GM18870 (cell line): ENCODE measurements around the gene STIM2.
"Not testable (repeated sequence)": the region's sequence is repeated elsewhere in the genome, so short reads cannot be mapped to it uniquely, and the experiment has no call there.

ENCODE experiments used
- ATAC-seq: cut with Tn5 transposase; IDR thresholded peaks from one replicate; pipeline ENCODE4 v1.9.1; 2021; ENCODE audit warnings: moderate library complexity; ENCODE audit not compliant: unreplicated experiment

The STIM2 gene

DNA sequence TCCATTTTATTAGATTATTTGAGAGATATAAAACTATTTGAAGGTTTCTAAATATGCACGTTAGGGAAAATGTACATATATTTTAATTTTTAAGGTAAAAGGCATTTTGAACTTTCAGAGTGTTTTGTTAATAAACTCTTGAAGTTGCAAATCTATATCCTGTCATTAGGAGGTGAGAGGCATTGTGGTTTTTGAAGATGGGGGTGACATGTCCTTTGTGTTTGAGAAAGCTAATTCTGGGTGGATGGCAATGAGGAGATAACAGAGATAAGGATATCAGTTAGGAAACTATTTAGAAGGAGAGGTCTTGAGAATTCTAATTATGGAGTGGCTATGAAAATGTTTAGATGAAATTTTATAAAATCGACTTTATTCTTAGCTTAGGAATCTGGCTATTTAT, 6.1 kb downstream of the STIM2 start:
- no peak for ATAC-seq

DNA sequence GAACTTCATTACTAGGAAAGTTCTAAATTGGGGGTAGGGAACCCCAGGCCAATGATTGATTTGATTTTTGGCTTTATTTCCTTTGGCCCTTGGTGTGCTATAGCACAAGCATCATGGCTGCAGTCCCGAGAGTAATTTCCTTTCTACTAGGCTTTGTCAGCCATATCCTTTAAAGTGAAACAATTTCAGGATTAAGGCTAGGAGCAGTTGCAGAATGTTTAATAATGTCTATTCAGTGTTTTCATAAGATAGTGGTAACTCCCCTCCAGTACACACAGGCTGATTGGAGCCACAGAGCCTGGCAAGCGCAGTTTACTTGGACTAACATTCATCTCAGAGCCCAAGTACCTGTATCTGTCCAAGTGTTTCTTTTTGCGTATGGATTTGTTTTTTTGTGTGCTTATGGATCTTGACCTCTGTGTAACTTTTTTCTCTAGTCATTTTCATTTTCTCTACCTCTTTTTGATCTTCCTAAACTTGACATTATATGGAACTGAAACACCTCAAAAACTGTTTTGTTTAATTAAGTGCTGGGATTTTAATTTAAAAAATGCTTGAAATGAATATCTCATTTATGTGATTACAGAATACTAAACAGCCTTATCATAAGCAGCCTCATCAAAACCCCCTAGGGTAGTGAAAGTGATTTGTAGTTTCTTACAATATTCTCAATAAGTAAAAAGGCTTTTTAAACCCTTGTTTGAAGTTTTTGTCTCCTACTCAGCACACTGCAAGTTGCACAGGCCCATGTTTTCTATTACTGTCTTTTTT, 7.5 kb downstream of the STIM2 start:
- ATAC-seq: no peak

DNA sequence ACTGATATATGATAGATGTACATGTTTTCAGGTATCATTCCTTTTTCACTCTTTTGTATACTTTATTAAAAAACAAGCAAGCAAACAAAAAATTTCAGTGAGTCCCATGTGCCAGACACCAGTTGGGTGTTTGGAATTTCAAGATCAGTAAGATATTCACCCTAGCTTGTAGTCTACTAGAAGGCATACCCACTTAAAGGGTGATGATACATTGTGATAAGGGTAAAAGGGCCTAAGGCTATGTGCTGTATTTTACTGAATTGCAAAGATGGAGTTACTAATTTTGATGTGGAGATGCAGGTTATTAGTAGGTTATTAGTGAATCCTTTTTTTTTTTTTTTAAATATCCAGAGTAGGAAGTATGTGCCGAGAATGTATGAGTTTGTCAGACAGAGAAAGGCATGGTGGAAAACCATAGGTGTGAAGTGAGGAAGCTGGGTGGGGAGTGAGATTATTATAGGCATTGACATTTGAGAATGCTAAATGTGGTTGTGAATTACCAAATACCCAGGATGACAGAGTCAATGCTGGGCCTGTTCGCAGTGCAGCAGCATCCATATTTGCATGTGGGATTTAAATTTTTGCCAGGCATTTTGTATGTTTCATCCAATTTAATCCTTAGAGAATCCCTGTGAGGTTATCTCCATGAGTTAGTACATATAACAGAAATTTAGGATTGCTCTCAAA, 10.1 kb downstream of the STIM2 start:
- no peak for ATAC-seq

DNA sequence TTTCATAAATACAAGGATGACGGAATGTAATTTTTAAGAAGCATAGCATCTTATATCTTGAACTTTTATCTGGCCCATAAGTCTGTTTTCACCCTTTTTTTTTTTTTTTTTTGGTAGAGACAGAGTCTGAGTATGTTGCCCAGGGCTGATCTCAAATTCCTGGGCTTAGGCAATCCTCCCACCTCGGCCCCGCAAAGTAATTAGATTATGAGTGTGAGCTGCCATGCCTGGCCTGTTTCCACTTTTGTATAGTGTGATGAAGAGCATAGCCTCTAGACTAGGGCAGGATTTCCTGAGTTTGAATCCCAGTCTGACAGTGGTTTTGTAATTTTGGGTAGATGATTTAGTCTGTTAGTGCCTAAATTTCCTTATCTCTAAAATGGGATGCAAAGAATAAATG, 11.0 kb downstream of the STIM2 start:
- ATAC-seq: no peak

DNA sequence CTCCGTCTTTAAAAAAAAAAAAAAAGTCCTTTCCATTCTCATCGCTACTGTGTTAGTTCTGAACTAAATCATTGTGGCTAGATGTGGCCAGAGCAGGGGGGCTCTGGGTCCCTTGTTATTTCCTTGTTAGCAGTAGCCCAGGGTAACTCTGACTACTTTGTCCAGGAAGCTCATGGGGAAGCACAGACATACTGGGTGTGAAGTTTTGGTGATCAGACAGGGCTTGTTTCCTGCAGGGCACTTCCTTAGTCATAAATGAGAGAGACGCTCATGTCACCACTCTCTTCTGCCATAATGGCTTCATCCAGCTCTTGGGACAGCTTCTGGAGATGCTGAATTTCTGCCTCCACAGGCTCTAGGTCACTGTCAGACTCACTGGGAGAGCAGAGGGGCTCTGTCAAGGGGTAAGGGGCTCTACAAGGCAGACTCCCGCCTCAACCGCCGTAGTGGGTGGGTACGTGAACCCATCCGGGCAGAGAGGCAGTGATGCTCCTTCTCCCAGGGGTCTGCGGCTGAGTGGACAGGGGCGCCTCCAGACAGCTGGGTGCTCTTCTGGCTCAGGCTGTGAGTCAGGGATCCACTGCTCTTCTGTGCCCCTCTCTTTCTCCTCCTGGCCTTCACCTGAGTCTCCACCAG, 12.9 kb downstream of the STIM2 start:
- peak; percentile 93 for ATAC-seq

DNA sequence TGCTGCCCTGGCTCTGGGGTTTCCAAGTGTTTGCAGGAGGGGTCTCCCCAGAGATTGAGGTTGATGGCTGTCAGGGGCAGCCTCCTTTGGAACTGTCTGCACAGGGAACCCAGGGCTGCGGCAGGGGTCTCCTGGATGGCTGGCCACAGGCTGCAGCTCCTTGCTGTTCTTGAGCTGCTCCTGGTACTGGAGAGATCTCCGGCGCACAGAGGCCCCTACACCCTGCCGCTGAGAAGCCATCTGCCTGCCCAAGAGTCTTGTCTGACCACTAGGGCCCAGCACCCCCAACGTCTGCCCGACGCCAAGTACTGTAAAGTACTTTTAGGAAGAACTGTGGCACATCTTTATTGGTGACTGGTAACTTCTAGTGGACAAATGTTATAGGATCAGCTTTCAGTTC, 13.5 kb downstream of the STIM2 start:
- ATAC-seq: no peak

DNA sequence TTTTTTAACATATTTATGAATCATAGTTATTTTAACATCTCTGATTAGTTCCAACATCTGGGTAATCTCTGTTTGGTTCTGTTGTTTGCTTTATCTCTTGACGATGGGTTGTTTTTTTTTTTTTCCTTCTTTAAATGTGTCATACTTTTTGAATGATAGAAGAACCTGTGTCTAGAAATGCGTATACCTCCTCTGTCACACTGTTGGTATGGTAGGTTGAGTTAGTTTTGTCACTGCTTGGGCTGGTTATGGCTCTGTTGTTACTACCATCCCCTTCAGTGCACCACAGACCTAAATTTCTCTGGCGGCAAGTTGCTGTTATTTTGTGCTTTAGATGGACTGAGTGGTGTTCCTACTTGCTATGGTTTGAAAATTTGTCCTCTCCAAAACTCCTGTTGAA, 16.8 kb downstream of the STIM2 start:
- ATAC-seq: no peak

DNA sequence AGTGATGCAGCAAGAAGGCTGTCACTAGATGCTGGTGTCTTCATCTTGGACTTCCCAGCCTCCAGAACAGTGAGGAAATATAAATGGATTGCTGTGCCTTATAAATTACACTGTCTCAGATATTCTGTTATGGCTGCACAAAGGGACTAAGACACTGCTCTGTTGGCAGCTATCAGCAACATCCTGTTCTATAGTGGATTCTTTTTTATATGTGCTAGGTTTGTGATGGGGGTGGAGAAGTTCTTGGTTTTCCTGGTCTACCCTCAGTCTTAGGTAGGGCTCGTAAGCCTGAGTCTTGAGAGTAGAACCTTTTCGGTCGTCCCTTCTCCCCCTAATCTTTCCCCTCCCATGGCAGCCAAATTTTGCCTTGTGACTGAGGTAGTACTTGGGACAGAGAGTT, 17.3 kb downstream of the STIM2 start:
- ATAC-seq: no peak

DNA sequence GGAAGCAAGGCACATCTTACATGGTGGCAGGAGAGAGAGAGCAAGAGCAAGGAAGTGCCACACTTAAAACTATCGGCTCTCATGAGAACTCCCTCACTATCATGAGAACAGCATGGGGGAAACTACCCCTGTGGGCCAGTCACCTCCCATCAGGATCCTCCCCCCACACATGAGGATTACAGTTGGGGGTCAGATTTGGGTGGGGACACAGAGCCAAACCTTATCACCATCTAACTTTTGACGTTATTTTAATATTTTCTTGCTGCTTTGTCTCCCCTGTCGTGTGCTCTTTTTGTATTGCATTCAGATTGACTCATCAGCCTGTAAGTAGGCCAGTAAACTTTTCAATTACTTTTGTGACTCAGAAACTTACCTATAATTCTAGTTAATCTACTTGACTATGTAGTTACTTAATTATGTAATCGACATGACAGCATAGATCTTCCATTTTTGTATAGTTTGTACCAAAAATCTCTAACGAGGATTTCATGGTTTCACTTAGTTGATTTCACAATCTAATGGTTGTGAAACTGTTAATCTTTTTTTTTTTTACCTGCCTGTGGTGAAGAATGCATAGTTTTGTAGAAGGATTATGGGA, 18.3 kb downstream of the STIM2 start:
- no peak for ATAC-seq

DNA sequence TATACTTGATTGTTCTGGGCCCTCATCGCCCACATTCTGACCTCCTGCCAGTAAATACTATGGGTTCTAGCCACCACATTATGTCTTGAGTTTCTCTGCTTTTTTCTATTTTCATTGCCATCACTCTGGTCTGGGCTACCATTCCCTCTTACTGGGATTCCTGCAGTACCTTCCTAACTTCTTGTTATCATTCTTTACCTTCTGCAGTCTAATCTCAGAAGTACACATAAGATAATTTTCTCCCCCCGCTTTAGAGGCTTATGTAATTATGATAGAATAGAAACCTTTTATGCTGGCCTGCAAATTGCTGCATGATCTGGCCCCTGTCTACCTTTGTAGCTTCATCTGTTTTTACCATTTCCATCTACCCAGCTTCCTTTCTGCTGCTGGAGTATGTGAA, 19.2 kb downstream of the STIM2 start:
- no peak for ATAC-seq

DNA sequence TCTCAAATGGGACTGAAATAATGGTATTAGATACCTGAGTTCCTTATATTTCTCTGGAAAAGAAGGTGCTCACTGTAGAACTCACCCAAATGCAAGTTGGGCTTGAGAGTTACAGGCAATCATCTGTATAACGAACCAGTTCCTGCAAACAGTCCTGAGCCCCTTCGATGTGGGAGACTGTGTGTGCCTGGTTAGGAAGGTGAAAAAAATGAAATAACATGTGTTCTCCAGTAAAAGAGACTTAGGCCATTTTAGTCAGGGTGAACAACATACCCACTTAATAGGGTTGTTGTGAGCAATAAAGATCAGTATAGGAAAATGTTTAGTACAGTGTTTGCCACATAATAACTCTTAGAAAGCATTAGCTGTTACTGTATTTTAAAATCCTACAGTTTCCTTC, 23.4 kb downstream of the STIM2 start:
- ATAC-seq: no peak

DNA sequence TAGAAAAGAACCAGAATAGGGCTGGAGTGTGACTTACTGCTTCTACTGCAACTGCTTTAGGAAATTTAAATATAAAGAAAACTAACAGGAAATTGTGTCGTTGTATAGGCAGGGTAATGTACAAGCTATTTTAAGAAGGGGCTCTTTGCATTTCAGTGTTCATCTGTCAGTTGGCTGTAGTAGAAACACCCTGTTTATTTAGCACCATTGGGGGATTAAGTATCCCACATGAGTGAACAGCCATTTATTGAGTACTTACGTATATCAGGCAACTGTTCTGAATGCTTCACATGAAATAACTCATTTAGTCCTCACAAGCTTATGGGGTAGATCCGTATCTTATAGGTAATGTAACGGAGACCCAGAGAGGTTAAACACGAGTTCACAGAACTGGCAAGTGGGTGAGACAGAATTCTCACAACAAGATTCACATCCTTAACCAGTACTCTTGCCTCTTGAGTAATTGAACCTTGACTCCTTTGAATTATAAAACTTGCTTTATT, 23.9 kb downstream of the STIM2 start:
- peak; percentile 34 for ATAC-seq

DNA sequence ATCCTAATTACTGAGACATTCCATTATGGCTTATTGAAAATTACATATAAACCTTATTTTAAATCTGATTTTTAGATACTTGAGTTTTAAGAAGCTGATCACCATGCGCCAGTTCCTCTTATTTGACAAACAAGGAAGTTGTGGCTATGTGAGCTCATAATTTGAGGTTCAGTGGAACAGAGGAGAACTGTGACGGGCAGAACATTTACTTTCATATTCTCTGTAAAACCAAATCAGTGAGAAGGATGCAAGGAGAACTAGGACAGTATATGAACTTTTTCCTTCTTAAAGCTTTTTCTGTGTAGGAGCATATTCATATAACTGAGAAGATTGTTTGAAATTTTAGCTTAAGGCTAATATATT, 25.3 kb downstream of the STIM2 start:
- peak; percentile 92 for ATAC-seq

DNA sequence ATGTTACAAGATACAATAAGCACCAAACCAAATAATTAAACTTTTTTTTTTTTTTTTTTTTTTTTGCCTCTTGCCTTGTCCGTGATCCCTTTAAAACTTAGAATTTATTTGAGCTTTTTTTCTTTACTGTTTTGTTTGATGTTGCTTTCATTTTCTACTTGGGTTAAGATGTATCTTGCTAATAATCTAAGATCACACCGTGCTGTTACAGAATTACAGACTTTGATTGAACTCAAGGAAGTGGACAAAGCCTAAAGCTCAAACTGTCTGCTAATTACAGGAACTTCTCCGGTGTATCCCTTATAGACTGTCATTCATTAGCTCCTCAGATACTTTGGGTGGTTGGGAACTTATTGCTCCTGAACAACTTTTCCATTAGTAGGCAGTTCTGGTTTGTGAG, 26.5 kb downstream of the STIM2 start:
- ATAC-seq: no peak

DNA sequence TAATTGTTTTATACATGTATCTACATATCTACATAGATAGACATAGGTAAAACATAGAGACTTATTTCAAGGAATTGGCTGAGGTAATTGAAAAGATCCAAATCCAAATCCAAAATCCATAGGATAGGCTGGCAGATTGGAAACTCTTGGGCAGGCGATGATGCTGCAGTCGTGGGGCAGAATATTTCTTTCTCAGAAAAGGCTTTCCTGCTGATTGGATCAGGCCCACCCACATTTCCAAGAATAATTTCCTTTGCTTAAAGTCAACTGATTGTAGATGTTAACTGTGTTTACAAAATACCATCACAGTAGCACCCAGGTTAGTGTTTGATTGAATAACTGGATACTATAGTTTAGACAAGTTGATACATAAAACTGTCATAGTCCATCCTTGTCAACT, 27.2 kb downstream of the STIM2 start:
- no peak for ATAC-seq

DNA sequence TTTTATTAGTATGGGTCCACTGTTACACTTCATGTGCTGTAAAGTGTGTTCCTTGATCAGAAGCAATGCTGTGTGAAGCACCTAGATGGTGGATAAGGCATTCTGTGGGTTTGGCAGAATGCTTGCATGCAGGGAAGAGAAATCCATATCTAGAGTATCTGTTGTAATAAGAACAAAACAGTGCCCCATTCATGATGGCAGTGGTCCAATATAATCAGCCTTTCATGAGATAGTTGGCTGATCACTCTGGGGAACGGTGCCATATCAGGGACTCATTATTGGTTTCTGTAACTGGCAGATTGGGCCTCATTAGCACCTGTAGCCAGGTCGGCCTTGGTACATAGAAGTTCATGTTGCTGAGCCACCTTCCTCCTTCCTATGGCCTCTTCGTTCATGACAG, 28.7 kb downstream of the STIM2 start:
- ATAC-seq: no peak

DNA sequence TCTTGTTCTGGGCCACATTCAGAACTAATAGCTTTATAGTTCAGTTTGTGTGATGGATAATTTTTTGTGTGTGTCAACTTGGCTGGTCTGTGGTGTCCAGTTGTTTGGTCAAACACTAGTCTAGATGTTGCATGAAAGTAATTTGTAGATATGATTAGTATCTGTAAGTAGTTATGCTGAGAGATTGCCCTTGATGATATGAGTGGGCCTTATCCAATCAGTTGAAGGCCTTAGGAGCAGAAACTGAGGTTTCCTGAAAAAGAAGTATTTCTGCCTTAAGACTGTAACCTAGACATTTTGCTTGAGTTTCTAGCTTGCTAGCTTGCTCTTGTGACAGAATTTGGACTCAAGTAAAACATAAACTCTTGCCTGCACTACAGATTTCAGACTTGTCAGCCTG, 30.4 kb downstream of the STIM2 start:
- ATAC-seq: no peak

DNA sequence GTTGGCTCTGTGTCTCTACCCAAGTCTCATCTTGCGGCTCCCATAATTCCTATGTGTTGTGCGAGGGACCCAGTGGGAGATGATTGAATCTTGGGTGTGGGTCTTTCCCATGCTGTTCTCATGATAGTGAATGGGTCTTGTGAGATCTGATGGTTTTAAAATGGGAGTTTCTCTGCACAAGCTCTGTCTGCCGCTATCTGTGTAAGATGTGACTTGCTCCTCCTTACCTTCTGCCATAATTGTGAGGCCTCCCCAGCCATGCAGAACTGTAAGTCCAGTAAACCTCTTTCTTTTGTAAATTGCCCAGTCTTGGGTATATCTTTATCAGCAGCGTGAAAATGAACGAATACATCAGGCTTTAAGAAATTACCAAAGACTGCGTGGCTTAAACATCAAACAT, 31.2 kb downstream of the STIM2 start:
- no peak for ATAC-seq

DNA sequence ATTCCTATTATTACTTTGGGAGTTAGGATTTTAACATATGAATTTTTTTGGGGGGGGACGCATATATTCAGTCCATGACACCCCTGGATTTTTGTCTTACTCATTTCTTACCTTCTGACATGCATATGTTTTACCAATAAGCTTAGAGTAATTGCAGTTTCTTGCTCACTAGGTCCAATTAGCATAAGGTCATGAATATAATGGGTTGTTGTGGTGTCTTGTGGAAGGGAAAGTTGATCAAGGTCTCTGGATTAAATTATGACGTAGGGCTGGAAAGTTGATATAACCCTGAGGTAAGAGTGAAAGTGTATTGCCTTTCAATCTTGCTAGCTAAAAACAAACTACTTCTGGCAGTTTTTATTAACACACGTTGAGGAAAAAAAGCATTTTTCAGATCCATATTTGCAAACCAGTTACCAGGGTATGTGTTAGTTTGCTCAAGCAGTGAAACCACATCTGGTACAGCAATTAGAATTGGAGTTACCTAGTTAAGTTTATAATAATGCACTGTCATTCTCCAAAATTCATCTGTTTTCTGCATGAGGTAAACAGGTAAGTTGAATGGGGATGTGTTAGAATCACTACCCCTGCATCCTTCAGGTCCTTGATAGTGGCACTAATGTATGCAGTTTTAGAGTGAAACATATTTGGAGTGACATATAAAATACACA, 32.0 kb downstream of the STIM2 start:
- no peak for ATAC-seq

DNA sequence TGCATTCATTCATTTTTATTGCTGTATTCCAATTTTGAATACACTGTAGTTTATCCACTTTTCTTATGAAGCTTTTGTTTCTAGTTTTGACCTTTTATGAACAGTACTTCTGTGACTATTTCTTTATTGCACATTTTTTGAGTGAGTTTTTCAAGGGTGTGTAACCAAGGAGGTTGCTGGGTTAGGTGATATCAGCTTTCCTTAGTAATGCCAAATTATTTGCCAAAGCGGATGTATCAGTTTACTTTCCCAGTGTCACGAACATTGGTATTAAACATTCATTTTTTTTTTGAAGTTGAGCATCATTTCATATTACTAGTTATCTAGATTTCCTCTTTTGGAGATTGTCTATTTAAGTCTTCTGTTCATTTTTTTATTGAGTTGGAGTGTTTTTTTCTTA, 32.9 kb downstream of the STIM2 start:
- no peak for ATAC-seq

DNA sequence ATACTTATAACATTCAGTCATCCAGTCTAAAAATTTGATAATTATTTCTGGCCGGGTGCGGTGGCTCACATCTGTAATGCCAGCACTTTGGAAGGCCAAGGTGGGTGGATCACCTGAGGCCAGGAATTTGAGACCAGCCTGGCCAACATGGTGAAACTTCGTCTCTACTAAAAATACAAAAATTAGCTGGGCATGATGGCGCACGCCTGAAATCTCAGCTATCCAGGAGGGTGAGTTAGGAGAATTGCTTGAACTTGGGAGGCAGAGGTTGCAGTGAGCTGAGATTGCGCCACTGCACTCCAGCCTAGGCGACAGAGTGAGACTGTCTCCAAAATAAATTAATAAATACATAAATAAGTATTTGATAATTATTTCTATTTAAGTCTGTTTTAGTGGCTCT, 34.2 kb downstream of the STIM2 start:
- not testable (repeated sequence) for ATAC-seq
